Neural progenitor cell (in vitro differentiated cells): ENCODE data around the gene MED4.

Source experiments
- CTCF ChIP-seq: fragments of 200-600 bp; sonication (generic); IDR thresholded peaks from 2 replicates; pipeline ENCODE4 v1.5.1; 2017; ENCODE audit warnings: antibody characterized with exemption, mild to moderate bottlenecking
- EZH2 ChIP-seq: fragments of 200-600 bp; sonication (generic); IDR thresholded peaks from 2 replicates; pipeline ENCODE4 v1.6.1; 2017; ENCODE audit warnings: antibody characterized with exemption, mild to moderate bottlenecking, moderate library complexity
- EZH2phosphoT487 ChIP-seq: fragments of 200-600 bp; sonication (generic); IDR thresholded peaks from 2 replicates; pipeline ENCODE4 v1.6.1; 2017; ENCODE audit warnings: antibody characterized with exemption

- TF ChIP-seq CTCF (no peak), EZH2 (no peak), EZH2phosphoT487 (no peak)
Observed at GRCh38 chr13:48066310-48066989, 28.5 kb downstream of the MED4 start.
